ENCODE data around the gene SPI1. TPM values are rescaled to one million over a fixed set of nuclear protein-coding genes. Genes with fewer than 3 reads are reported as not detected.

Gene SPI1
- total RNA-seq, 2 donors from 2014 or later = 7.5 to 10.9 TPM

DNA sequence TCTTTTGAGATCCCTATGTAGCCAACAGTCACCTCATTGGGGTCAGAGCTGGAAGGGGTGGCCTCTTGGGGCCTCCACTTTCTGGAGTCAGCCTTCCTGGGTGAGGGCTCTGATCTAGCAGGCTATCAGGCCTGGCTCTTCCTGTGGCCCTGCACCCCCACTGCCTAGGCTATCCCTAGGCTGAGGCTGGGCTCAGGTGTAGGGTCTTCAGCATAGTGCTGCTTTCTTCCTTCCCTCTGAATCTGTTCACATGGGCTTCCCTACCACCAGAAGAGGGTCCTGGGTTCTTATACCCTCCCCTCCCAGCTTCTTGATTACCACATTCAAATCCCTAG, 456 bp upstream of the SPI1 start:
- Histone ChIP-seq H3K4me3 (no peak overlapping the region), H3K27ac (peak overlapping the region in 1 of 4 donors; percentile 57), H3K9me3 (no peaks in the 10 kb centered on the region), H3K4me1 (no peaks in the 10 kb centered on the region), H3K36me3 (replicated peaks in 1 of 2; ENCODE audit: insufficient read depth in 1 of 2, low read depth in 2 of 2) (no peaks in the 10 kb centered on the region), H3K27me3 (no peaks in the 10 kb centered on the region)
- ATAC-seq = no peak
- TF ChIP-seq POLR2A (IDR thresholded peaks at IDR 0.05) = no peak
- TF ChIP-seq, protein P1, sequence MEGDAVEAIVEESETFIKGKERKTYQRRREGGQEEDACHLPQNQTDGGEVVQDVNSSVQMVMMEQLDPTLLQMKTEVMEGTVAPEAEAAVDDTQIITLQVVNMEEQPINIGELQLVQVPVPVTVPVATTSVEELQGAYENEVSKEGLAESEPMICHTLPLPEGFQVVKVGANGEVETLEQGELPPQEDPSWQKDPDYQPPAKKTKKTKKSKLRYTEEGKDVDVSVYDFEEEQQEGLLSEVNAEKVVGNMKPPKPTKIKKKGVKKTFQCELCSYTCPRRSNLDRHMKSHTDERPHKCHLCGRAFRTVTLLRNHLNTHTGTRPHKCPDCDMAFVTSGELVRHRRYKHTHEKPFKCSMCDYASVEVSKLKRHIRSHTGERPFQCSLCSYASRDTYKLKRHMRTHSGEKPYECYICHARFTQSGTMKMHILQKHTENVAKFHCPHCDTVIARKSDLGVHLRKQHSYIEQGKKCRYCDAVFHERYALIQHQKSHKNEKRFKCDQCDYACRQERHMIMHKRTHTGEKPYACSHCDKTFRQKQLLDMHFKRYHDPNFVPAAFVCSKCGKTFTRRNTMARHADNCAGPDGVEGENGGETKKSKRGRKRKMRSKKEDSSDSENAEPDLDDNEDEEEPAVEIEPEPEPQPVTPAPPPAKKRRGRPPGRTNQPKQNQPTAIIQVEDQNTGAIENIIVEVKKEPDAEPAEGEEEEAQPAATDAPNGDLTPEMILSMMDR (IDR thresholded peaks at IDR 0.05) = no peak
- intact Hi-C loops (cut with DNase I) = loop anchor here (5.0 kb wide), 1 partner anchor 73 kb away; no protein-coding TSS in a partner anchor
- DNase-seq = no peak

GRCh38 chr11:47377571-47378009, 757 bp downstream of the SPI1 start:
- WGBS, 2 donors = 60 to 91% methylated on average over 4 to 5 of the region's 5 CpGs
- H3K27ac ChIP-seq = peak overlapping the region in 1 of 4 donors; percentile 57
- H3K9me3 ChIP-seq = no peaks in the 10 kb centered on the region
- H3K4me3 ChIP-seq = no peak overlapping the region
- intact Hi-C loops (cut with DNase I) = loop anchor here (5.0 kb wide), 1 partner anchor 75 kb away; no protein-coding TSS in a partner anchor
- H3K4me1 ChIP-seq = no peaks in the 10 kb centered on the region
- ATAC-seq (no peak), DNase-seq (no peak)
- H3K27me3 ChIP-seq = no peaks in the 10 kb centered on the region
- TF ChIP-seq, protein P1 (IDR thresholded peaks at IDR 0.05) = no peak
- TF ChIP-seq POLR2A (IDR thresholded peaks at IDR 0.05) = no peak
- H3K36me3 ChIP-seq (replicated peaks in 1 of 2; ENCODE audit: insufficient read depth in 1 of 2, low read depth in 2 of 2) = no peaks in the 10 kb centered on the region

- Histone ChIP-seq H3K27ac (peak overlapping the region in 1 of 4 donors; percentile 57), H3K9me3 (no peaks in the 10 kb centered on the region), H3K4me3 (no peak overlapping the region), H3K36me3 (replicated peaks in 1 of 2; ENCODE audit: insufficient read depth in 1 of 2, low read depth in 2 of 2) (no peaks in the 10 kb centered on the region), H3K4me1 (no peaks in the 10 kb centered on the region), H3K27me3 (no peaks in the 10 kb centered on the region)
- intact Hi-C loops (cut with DNase I) = loop anchor here (5.0 kb wide), 1 partner anchor 76 kb away; no protein-coding TSS in a partner anchor
- DNase-seq (peak in 1 of 4 donors; percentile 42), ATAC-seq (no peak)
- TF ChIP-seq, protein P1 (IDR thresholded peaks at IDR 0.05) = no peak
- TF ChIP-seq POLR2A (IDR thresholded peaks at IDR 0.05) = no peak
- 62 to 64% methylated on average over 7 to 14 of the region's 14 CpGs for WGBS, 2 donors
Measured at GRCh38 chr11:47376525-47377371, 1.6 kb downstream of the SPI1 start.

DNA sequence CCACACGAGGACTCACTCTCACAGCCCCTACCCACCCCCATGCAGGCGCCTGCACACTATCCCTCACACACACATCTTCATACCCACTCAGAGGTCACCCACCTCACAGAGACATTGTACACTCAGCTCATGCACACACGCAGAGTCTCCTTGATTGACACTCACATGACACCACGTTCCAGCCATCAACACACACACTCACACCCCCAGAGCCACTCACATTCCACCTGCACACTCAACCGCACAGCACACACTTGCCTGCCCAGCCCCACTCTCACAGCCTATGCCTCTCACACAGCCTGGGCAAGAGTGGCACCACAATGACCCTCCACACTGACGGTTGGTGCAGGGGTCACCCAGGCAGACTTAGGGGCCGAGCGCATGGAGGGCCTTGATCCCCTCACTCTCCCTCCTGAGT, 2.2 kb downstream of the SPI1 start:
- no peaks in the 10 kb centered on the region for H3K4me1 ChIP-seq
- 67 to 79% methylated on average over 8 of the region's 8 CpGs for WGBS, 2 donors
- no peak for TF ChIP-seq POLR2A (IDR thresholded peaks at IDR 0.05)
- TF ChIP-seq, protein P1 (IDR thresholded peaks at IDR 0.05) = no peak
- no peak overlapping the region for H3K27ac ChIP-seq
- H3K36me3 ChIP-seq (replicated peaks in 1 of 2; ENCODE audit: insufficient read depth in 1 of 2, low read depth in 2 of 2) = no peaks in the 10 kb centered on the region
- H3K27me3 ChIP-seq = no peaks in the 10 kb centered on the region
- DNase-seq (no peak), ATAC-seq (no peak)
- no peak overlapping the region for H3K4me3 ChIP-seq
- intact Hi-C loops (cut with DNase I) = loop anchor here (5.0 kb wide), 1 partner anchor 76 kb away; no protein-coding TSS in a partner anchor
- no peaks in the 10 kb centered on the region for H3K9me3 ChIP-seq

Measured in body of pancreas (tissue), 4 donors.